ENCODE results near the gene THAP3. TPM values are rescaled to one million over a fixed set of nuclear protein-coding genes. Genes with fewer than 3 reads are reported as not detected.

Gene THAP3
- total RNA-seq, 4 donors from 2014 or later: 13.8 to 34.6 (median 25.0) TPM

DNA sequence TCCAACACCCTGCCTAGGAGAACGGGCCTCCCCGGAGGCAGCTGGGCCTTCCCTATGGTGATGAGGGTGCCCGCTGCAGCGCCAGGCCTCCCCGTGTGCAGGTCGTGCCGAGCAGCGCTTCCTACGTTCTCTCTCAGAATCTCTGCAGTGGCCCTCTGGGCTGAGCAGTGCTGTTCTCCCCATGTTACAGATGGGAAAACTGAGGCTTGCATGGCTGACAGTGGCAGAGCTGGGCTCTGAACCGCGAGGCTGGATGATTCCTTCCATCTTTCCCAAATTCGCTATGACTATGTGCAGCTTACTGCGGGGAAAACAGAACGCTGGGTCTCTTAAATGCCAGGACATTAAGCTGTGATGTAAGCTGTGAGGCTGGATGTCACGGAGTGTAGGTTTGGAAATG lies 30.9 kb upstream of the THAP3 start:
- peaks cover 71 to 84% (median 77%) of the 10 kb centered on the region in 4 donors for H3K4me1 ChIP-seq
- intact Hi-C loops (cut with DNase I): no loop called here
- DNase-seq (ENCODE audit: extremely low spot score): no peak
- H3K27me3 ChIP-seq: no peaks in the 10 kb centered on the region
- no peak overlapping the region for H3K4me3 ChIP-seq
- no peaks in the 10 kb centered on the region for H3K9me3 ChIP-seq
- H3K27ac ChIP-seq (replicated peaks in 1 of 4): no peak overlapping the region
- TF ChIP-seq EP300 (IDR thresholded peaks at IDR 0.05) (no peak), POLR2AphosphoS5 (IDR thresholded peaks at IDR 0.05) (no peak), POLR2A (IDR thresholded peaks at IDR 0.05; ENCODE audit: low read depth) (no peak)
- TF ChIP-seq, protein P1, sequence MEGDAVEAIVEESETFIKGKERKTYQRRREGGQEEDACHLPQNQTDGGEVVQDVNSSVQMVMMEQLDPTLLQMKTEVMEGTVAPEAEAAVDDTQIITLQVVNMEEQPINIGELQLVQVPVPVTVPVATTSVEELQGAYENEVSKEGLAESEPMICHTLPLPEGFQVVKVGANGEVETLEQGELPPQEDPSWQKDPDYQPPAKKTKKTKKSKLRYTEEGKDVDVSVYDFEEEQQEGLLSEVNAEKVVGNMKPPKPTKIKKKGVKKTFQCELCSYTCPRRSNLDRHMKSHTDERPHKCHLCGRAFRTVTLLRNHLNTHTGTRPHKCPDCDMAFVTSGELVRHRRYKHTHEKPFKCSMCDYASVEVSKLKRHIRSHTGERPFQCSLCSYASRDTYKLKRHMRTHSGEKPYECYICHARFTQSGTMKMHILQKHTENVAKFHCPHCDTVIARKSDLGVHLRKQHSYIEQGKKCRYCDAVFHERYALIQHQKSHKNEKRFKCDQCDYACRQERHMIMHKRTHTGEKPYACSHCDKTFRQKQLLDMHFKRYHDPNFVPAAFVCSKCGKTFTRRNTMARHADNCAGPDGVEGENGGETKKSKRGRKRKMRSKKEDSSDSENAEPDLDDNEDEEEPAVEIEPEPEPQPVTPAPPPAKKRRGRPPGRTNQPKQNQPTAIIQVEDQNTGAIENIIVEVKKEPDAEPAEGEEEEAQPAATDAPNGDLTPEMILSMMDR (IDR thresholded peaks at IDR 0.05): no peak
- WGBS: 91% methylated on average over 12 of the region's 15 CpGs
- H3K36me3 ChIP-seq: peaks cover 83 to 100% (median 99%) of the 10 kb centered on the region in 4 donors

DNA sequence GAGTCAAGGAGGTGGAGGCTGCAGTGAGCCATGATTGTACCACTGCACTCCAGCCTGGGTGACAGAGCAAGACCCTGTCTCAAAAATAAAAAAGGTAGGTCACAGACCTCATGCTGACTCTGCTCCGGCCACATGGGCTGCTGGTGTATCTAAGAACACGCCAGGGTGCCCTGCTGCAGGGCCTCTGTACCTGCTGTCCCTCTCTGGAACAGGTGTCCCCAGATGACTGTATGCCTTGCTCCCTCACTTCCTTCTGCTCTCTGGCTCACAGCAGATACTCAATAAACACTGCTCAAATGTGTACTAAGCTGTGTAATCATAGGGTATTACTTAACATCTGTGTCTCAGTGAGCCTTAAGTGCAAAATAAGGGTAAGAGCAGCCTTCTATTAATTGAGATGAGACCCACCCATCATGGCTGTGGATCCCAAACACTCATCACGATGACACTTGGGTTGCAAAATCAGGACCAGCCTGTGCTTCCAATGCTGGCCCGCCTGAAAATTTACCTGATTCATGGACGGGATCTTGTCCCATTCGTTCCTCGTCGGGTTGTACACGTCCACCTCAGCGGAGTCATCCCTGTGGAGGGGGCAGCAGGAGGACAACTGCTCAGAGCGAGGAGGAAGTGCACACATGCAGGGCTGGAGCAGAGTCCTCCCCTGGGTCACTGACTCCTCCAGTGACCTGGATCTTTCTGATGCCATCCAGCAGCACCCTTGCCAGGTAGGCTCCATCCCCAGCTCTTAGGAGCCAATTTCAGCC lies 29.5 kb upstream of the THAP3 start:
- no peak for DNase-seq (ENCODE audit: extremely low spot score)
- H3K4me1 ChIP-seq: peaks cover 74 to 88% (median 81%) of the 10 kb centered on the region in 4 donors
- intact Hi-C loops (cut with DNase I): no loop called here
- peak overlapping the region in 2 of 4 donors; percentile 11 to 34 for H3K27ac ChIP-seq (replicated peaks in 1 of 4)
- 82% methylated on average over 9 of the region's 11 CpGs for WGBS
- no peaks in the 10 kb centered on the region for H3K27me3 ChIP-seq
- no peaks in the 10 kb centered on the region for H3K9me3 ChIP-seq
- TF ChIP-seq POLR2AphosphoS5 (IDR thresholded peaks at IDR 0.05): no peak
- TF ChIP-seq, protein P1 (IDR thresholded peaks at IDR 0.05): no peak
- no peak for TF ChIP-seq EP300 (IDR thresholded peaks at IDR 0.05)
- TF ChIP-seq POLR2A (IDR thresholded peaks at IDR 0.05; ENCODE audit: low read depth): no peak
- no peak overlapping the region for H3K4me3 ChIP-seq
- peaks cover 74 to 95% (median 92%) of the 10 kb centered on the region in 4 donors for H3K36me3 ChIP-seq

DNA sequence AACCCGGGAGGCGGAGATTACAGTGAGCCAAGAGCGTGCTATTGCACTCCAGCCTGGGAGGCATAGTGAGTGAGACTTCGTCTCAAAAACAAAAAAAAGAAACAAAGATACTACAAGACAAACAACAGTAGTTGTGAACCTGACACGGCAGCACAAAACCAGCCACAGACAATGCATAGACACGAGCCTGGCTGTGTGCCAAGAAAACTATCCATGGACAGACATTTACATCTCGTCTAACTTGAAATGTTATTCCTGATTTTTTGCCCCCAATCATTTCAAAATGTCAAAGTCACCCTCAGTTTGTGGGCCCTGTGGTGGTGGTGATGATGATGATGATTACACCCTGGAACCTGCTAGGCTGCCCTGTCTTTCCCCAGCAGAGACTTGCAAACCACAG lies 28.3 kb upstream of the THAP3 start:
- Histone ChIP-seq H3K27ac (replicated peaks in 1 of 4) (peak overlapping the region in 3 of 4 donors; percentile 34 to 99 (median 98)), H3K36me3 (peaks cover 69 to 83% (median 81%) of the 10 kb centered on the region in 4 donors), H3K4me1 (peaks cover 71 to 88% (median 78%) of the 10 kb centered on the region in 4 donors), H3K27me3 (no peaks in the 10 kb centered on the region), H3K4me3 (peak overlapping the region; percentile 20 to 41 (median 28)), H3K9me3 (no peaks in the 10 kb centered on the region)
- no peak for DNase-seq (ENCODE audit: extremely low spot score)
- intact Hi-C loops (cut with DNase I): no loop called here
- WGBS: 52% methylated on average over 7 of the region's 7 CpGs
- TF ChIP-seq POLR2A (IDR thresholded peaks at IDR 0.05; ENCODE audit: low read depth) (no peak), EP300 (IDR thresholded peaks at IDR 0.05) (no peak), POLR2AphosphoS5 (IDR thresholded peaks at IDR 0.05) (no peak)
- TF ChIP-seq, protein P1 (IDR thresholded peaks at IDR 0.05): no peak

DNA sequence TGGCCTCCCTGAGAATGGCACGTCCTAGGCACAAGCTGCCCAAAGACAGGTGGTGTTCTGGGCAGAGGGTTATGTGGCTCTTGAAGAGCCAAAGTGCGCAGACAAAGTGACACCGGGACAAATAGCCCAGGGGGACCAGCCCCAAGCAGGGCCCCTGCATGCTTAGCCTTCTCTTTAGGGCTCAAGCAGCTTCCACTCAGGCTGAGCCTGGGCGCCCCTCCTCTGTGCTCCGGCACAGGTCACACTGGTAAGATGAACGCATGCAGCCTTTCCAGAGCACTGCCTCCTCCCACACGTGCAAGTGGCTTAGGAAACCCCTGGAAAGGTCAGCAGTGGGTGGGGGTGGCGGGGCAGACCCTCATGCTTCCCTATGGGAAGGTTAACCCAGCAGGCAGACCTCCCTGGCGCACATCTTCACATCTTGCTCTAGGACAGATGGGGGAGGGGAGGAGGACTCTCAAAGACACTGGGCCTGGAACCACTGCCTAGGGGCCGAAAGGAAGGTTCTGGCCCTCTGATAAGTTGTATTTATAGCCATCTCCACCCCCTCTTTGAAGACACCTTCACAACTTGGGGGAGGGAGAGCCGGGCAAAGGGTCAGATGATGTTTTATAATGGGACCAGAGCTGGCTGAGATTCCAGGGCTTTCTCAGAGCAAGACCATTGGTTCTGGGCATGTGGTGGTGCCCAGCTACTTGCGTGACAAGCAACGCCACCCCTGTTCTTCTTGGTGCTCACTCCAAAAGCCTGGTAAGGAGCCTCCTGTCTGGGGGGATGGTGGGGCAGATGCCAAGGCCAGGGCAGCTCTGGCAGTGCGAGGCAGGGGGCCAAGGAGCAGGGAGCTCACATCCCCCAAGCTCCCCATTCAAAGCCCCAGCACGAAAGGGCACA lies 27.5 kb upstream of the THAP3 start:
- no peak for DNase-seq (ENCODE audit: extremely low spot score)
- Histone ChIP-seq H3K27me3 (no peaks in the 10 kb centered on the region), H3K27ac (replicated peaks in 1 of 4) (peak overlapping the region; percentile 18 to 99 (median 66)), H3K4me3 (peak overlapping the region; percentile 20 to 41 (median 28)), H3K4me1 (peaks cover 63 to 80% (median 70%) of the 10 kb centered on the region in 4 donors), H3K9me3 (no peaks in the 10 kb centered on the region), H3K36me3 (peaks cover 65 to 75% (median 73%) of the 10 kb centered on the region in 4 donors)
- TF ChIP-seq POLR2A (IDR thresholded peaks at IDR 0.05; ENCODE audit: low read depth) (no peak), EP300 (IDR thresholded peaks at IDR 0.05) (no peak), POLR2AphosphoS5 (IDR thresholded peaks at IDR 0.05) (no peak)
- TF ChIP-seq, protein P1 (IDR thresholded peaks at IDR 0.05): no peak
- 69% methylated on average over 13 of the region's 15 CpGs for WGBS
- intact Hi-C loops (cut with DNase I): no loop called here

Measured in esophagus muscularis mucosa (tissue), 4 donors.